Smooth muscle cell (in vitro differentiated cells): ENCODE measurements around the gene RCL1. TPM values are rescaled to one million over a fixed set of nuclear protein-coding genes. Genes with fewer than 3 reads are reported as not detected.

Source experiments
- DNase-seq: peaks from one replicate; lab custom pipeline; 2025; ENCODE audit not compliant: unreplicated experiment; lab: John Stamatoyannopoulos, UW
- H2AFZ ChIP-seq: fragments of 200-600 bp; sonication (generic); 2 replicates; pipeline ENCODE4 v1.6.0; 2016; ENCODE audit warnings: antibody characterized with exemption, low read depth, mild to moderate bottlenecking
- H3F3A ChIP-seq: fragments of 200-600 bp; sonication (generic); 2 replicates; pipeline ENCODE4 v1.6.0; 2017; ENCODE audit warnings: antibody characterized with exemption, low read depth
- H3K27ac ChIP-seq: fragments of 200-600 bp; sonication (generic); 2 replicates; pipeline ENCODE4 v1.5.1; 2016; ENCODE audit warnings: low read depth, mild to moderate bottlenecking
- H3K27me3 ChIP-seq: fragments of 200-600 bp; sonication (generic); 2 replicates; pipeline ENCODE4 v1.6.1; 2016; ENCODE audit warnings: low read depth, mild to moderate bottlenecking
- H3K36me3 ChIP-seq: fragments of 200-600 bp; sonication (generic); 2 replicates; pipeline ENCODE4 v1.5.1; 2016; ENCODE audit warnings: low read depth
- H3K4me1 ChIP-seq: fragments of 200-600 bp; sonication (generic); 2 replicates; pipeline ENCODE4 v1.5.1; 2016; ENCODE audit warnings: low read depth
- H3K4me2 ChIP-seq: fragments of 200-600 bp; sonication (generic); 2 replicates; pipeline ENCODE4 v1.6.0; 2016; ENCODE audit warnings: mild to moderate bottlenecking
- H3K4me3 ChIP-seq: fragments of 200-600 bp; sonication (generic); 2 replicates; pipeline ENCODE4 v1.5.1; 2016; ENCODE audit warnings: mild to moderate bottlenecking
- H3K79me2 ChIP-seq: fragments of 200-600 bp; sonication (generic); 2 replicates; pipeline ENCODE4 v1.6.0; 2016; ENCODE audit warnings: low read depth, mild to moderate bottlenecking
- H3K9ac ChIP-seq: fragments of 200-600 bp; sonication (generic); 2 replicates; pipeline ENCODE4 v1.6.0; 2016; ENCODE audit warnings: low read depth
- H3K9me3 ChIP-seq: fragments of 200-600 bp; sonication (generic); replicated peaks from 2 replicates; pipeline ENCODE4 v1.5.1; 2016; ENCODE audit warnings: low read depth
- H4K20me1 ChIP-seq: fragments of 200-600 bp; sonication (generic); 2 replicates; pipeline ENCODE4 v1.6.0; 2016; ENCODE audit warnings: low read depth
- WGBS: methylation state at CpG from one replicate; pipeline ENCODE4 v1.1.7; 2016; ENCODE audit warnings: low lambda C conversion rate; 5-methylcytosine and 5-hydroxymethylcytosine counted together
- polyA plus RNA-seq: library from polyadenylated mRNA; unstranded; fragments of >200 nt; fragmentation: Nextera tagmentation; extraction: Ambion mirVana; gene quantifications from 2 replicates; pipeline ENCODE4 v1.2.1, GENCODE V29; 2016
- total RNA-seq: library from RNA; depleted of rRNA; stranded (reverse); fragments of >200 nt; gene quantifications from 2 replicates; pipeline ENCODE4 v1.2.3, GENCODE V29; 2014
- TF ChIP-seq, protein P1 (sequence below): fragments of 200-600 bp; sonication (generic); IDR thresholded peaks from 2 replicates; pipeline ENCODE4 v1.5.1; 2017; ENCODE audit warnings: borderline replicate concordance, mild to moderate bottlenecking, antibody characterized with exemption; ENCODE audit not compliant: insufficient read depth, poor library complexity, severe bottlenecking

The RCL1 gene
- total and polyA plus RNA-seq, 2 experiments from 2014 or later, result 7.9 to 11.1 TPM

DNA sequence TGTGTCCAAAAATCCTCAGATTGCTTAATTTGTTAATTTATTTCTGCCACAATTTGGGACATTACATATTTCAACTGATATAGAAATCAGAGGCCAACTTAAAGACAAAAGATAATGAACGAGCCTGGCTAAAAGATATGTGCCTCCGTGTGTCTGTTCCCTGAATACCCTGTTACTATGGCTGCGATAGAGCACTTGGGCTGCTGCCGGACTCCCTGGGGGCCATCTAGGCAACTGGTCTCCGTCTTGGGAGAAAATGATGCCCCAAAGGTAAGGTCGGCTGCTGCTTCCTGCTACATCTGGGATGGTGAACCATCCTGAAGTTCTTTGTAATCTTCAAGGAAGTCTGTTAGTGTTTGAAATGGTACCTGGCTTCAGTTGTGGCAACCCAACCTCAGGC, 72.0 kb downstream of the RCL1 start:
- no peak overlapping the region for H2AFZ ChIP-seq
- no peak for DNase-seq
- H3K4me2 ChIP-seq, result no peak overlapping the region
- H3K9ac ChIP-seq, result no peak overlapping the region
- H3K79me2 ChIP-seq, result no peaks in the 10 kb centered on the region
- TF ChIP-seq, protein P1, sequence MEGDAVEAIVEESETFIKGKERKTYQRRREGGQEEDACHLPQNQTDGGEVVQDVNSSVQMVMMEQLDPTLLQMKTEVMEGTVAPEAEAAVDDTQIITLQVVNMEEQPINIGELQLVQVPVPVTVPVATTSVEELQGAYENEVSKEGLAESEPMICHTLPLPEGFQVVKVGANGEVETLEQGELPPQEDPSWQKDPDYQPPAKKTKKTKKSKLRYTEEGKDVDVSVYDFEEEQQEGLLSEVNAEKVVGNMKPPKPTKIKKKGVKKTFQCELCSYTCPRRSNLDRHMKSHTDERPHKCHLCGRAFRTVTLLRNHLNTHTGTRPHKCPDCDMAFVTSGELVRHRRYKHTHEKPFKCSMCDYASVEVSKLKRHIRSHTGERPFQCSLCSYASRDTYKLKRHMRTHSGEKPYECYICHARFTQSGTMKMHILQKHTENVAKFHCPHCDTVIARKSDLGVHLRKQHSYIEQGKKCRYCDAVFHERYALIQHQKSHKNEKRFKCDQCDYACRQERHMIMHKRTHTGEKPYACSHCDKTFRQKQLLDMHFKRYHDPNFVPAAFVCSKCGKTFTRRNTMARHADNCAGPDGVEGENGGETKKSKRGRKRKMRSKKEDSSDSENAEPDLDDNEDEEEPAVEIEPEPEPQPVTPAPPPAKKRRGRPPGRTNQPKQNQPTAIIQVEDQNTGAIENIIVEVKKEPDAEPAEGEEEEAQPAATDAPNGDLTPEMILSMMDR, result no peak
- 89% methylated on average over 6 of the region's 6 CpGs for WGBS
- no peaks in the 10 kb centered on the region for H3K4me1 ChIP-seq
- H4K20me1 ChIP-seq, result no peaks in the 10 kb centered on the region
- H3K27ac ChIP-seq, result no peak overlapping the region
- H3K27me3 ChIP-seq, result no peaks in the 10 kb centered on the region
- H3K36me3 ChIP-seq, result peaks cover 4% of the 10 kb centered on the region
- H3F3A ChIP-seq, result no peaks in the 10 kb centered on the region
- no peaks in the 10 kb centered on the region for H3K9me3 ChIP-seq
- no peak overlapping the region for H3K4me3 ChIP-seq

DNA sequence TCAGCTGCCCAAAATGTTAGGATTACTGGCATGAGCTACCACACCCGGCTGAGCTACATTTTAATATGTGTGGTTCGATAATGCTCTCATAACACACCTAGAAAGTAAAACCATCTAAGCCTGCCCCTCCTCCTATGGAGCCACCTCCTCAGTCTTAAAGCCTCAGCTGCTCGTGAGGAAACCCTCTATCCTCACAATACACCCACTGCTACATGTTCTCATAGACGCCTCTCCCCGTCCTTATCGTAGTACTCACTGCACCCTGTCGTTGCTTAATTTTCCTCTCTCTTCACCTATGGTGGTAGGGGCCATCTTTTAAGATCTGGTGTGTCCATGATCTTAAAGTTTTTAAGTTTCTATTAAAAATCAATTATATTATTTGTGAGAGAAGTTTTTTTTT, 72.9 kb downstream of the RCL1 start:
- Histone ChIP-seq H3F3A (no peaks in the 10 kb centered on the region), H3K4me3 (no peak overlapping the region), H2AFZ (no peak overlapping the region), H3K9ac (no peak overlapping the region), H3K27ac (no peak overlapping the region), H3K27me3 (no peaks in the 10 kb centered on the region), H4K20me1 (no peaks in the 10 kb centered on the region), H3K9me3 (no peaks in the 10 kb centered on the region), H3K36me3 (peaks cover 2% of the 10 kb centered on the region), H3K79me2 (no peaks in the 10 kb centered on the region), H3K4me1 (no peaks in the 10 kb centered on the region), H3K4me2 (no peak overlapping the region)
- DNase-seq, result no peak
- 93% methylated on average over 7 of the region's 7 CpGs for WGBS
- TF ChIP-seq, protein P1, result no peak

DNA sequence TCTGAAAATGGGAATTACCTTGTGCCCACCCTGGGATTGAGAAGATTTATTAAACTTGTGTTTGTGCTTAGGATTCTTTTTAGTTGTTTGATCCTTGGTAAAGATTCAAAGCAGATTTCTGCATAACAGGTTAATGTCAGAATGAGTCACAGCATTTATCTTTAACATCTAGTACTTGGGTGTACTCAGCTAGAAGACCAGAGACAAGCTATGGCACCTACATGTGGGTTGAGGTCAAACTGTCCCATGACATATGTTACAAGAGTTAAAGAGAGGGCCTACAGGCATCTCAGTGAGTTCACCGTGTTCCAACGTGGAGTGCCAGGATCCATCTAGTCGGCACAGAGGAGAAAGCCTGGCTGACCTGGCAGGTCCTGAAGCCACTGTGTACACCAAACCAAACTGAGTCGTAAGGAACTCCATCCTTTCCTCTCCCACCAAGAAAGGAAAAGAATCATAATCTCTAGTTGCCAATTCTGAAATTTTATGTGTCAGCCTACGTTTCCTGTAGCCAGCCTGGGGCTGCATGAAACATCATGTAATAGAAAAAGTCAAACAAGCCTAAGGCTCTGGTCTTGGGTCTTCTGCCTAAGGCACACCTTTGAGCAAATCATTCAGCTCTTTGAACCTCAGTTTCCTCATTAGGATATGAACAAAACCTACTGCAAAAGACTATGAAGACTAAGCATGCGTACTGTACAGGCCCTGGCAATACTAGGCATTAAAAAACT, 73.7 kb downstream of the RCL1 start:
- no peaks in the 10 kb centered on the region for H3F3A ChIP-seq
- no peaks in the 10 kb centered on the region for H4K20me1 ChIP-seq
- H3K4me3 ChIP-seq, result no peak overlapping the region
- no peaks in the 10 kb centered on the region for H3K79me2 ChIP-seq
- 95% methylated on average over 6 of the region's 6 CpGs for WGBS
- TF ChIP-seq, protein P1, result no peak
- H3K9me3 ChIP-seq, result no peaks in the 10 kb centered on the region
- H2AFZ ChIP-seq, result no peak overlapping the region
- no peaks in the 10 kb centered on the region for H3K27me3 ChIP-seq
- no peak overlapping the region for H3K9ac ChIP-seq
- H3K36me3 ChIP-seq, result no peaks in the 10 kb centered on the region
- no peak overlapping the region for H3K4me2 ChIP-seq
- no peak for DNase-seq
- no peak overlapping the region for H3K27ac ChIP-seq
- no peaks in the 10 kb centered on the region for H3K4me1 ChIP-seq

DNA sequence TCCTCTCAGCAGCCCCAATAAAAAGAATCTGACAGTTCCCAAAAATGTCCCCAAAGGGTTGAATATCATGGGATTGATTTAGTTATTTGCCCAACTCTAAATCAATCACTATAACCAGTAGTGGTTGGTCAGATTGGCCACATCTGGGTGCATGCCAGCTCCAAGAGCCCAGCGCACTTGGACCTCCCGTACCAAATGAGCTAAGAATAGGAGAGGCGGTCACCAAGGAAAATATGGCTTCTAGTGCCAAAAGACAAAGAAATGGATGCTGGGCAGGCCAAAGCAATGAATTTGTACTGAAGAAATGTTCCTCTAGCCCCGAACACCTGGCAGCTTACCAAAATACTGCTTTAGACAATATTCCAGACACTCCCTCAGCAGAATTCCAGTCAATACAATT, 80.3 kb downstream of the RCL1 start:
- H3K36me3 ChIP-seq, result no peaks in the 10 kb centered on the region
- H3K9ac ChIP-seq, result no peak overlapping the region
- no peaks in the 10 kb centered on the region for H3K79me2 ChIP-seq
- no peak overlapping the region for H3K4me3 ChIP-seq
- TF ChIP-seq, protein P1, result no peak
- H3K27ac ChIP-seq, result no peak overlapping the region
- no peaks in the 10 kb centered on the region for H3F3A ChIP-seq
- no peaks in the 10 kb centered on the region for H3K4me1 ChIP-seq
- WGBS, result 97% methylated on average over 4 of the region's 4 CpGs
- no peaks in the 10 kb centered on the region for H3K27me3 ChIP-seq
- H2AFZ ChIP-seq, result no peak overlapping the region
- no peaks in the 10 kb centered on the region for H4K20me1 ChIP-seq
- DNase-seq, result no peak
- H3K9me3 ChIP-seq, result no peaks in the 10 kb centered on the region
- H3K4me2 ChIP-seq, result no peak overlapping the region
